B cell (primary cell): ENCODE results near the gene ATP9B. TPM values are rescaled to one million over a fixed set of nuclear protein-coding genes. Genes with fewer than 3 reads are reported as not detected.

Source experiments
- ATAC-seq: fragments of 200-7000 bp; cut with Tn5 transposase; one replicate; pipeline ENCODE4 v1.10.0; 2021; ENCODE audit warnings: low read depth, mild to moderate bottlenecking, moderate number of reproducible peaks, moderate library complexity
- CTCF ChIA-PET: fragments of 350-600 bp; sonication (Branson Sonifier 250); formaldehyde crosslinking; loops from one replicate; lab custom pipeline; 2021; ENCODE audit warnings: antibody characterized with exemption, inconsistent platforms; lab: Charles Lee
- POLR2A ChIA-PET: fragments of 350-600 bp; sonication (Branson Sonifier 250); formaldehyde crosslinking; loops from one replicate; lab custom pipeline; 2021; ENCODE audit warnings: antibody characterized with exemption; lab: Charles Lee
- DNase-seq: peaks from one replicate; pipeline ENCODE4 v3.0.0; 2013
- H2AFZ ChIP-seq: 2 replicates; pipeline ENCODE4 v1.6.1; 2012; ENCODE audit warnings: mild to moderate bottlenecking, low read depth, low read length; ENCODE audit not compliant: insufficient read depth, poor library complexity, severe bottlenecking
- H3K27ac ChIP-seq, 2 donors: 1 replicate in 1 of 2; 2 replicates in 1 of 2; pipeline ENCODE4 v1.5.1; 2012 to 2013; ENCODE audit warnings: low read length in 2 of 2, mild to moderate bottlenecking in 2 of 2, moderate library complexity in 1 of 2
- H3K27me3 ChIP-seq, 4 experiments: fragments of 200-600 bp in 1 of 4; sonication (generic) in 1 of 4; replicated peaks in 1 of 4; 1 replicate in 2 of 4; 2 replicates in 2 of 4; pipeline versions ENCODE4 v1.6.1 to v1.7.0; 2013 to 2016; ENCODE audit warnings: low read length in 3 of 4, mild to moderate bottlenecking in 2 of 4, mixed read lengths in 1 of 4, moderate library complexity in 1 of 4; ENCODE audit not compliant: insufficient read depth in 4 of 4, control insufficient read depth in 3 of 4; ENCODE audit errors: control extremely low read depth in 1 of 4
- H3K36me3 ChIP-seq, 2 experiments: replicated peaks in 1 of 2; 1 replicate in 1 of 2; 2 replicates in 1 of 2; pipeline versions ENCODE4 v1.6.1 to v1.7.1; 2013; ENCODE audit warnings: low read length in 1 of 2; ENCODE audit not compliant: insufficient read depth in 2 of 2, control insufficient read depth in 1 of 2; ENCODE audit errors: control extremely low read depth in 1 of 2, extremely low read depth in 1 of 2
- H3K4me1 ChIP-seq, 2 donors: fragments of 200-600 bp in 1 of 2; sonication (generic) in 1 of 2; 1 replicate in 1 of 2; 2 replicates in 1 of 2; pipeline versions ENCODE4 v1.5.1 to v1.6.1; 2013 to 2017; ENCODE audit warnings: low read length in 2 of 2; ENCODE audit not compliant: control insufficient read depth in 2 of 2, insufficient read depth in 2 of 2
- H3K4me2 ChIP-seq: replicated peaks from 2 replicates; pipeline ENCODE3; 2012; ENCODE audit warnings: mild to moderate bottlenecking, low read depth, low read length; ENCODE audit not compliant: poor library complexity, severe bottlenecking
- H3K4me3 ChIP-seq, 5 experiments: fragments of 200-600 bp in 1 of 5; sonication (generic) in 1 of 5; 1 replicate in 3 of 5; 2 replicates in 2 of 5; pipeline versions ENCODE4 v1.5.1 to v1.7.0; 2011 to 2016; ENCODE audit warnings: low read length in 4 of 5, mild to moderate bottlenecking in 4 of 5, low read depth in 2 of 5, control low read depth in 1 of 5, moderate library complexity in 1 of 5; ENCODE audit not compliant: insufficient read depth in 1 of 5; ENCODE audit errors: control extremely low read depth in 1 of 5, extremely low read depth in 1 of 5
- H3K79me2 ChIP-seq: fragments of 200-600 bp; sonication (generic); one replicate; pipeline ENCODE4 v1.6.0; 2016; ENCODE audit warnings: low read length; ENCODE audit not compliant: control insufficient read depth, insufficient read depth
- H3K9ac ChIP-seq: fragments of 200-600 bp; sonication (generic); 2 replicates; pipeline ENCODE4 v1.6.1; 2017; ENCODE audit warnings: mild to moderate bottlenecking, low read length, moderate library complexity
- H3K9me3 ChIP-seq, 3 donors: one replicate each; pipeline versions ENCODE4 v1.6.1 to v1.7.1; 2013; ENCODE audit warnings: low read length in 2 of 3; ENCODE audit not compliant: control insufficient read depth in 2 of 3, insufficient read depth in 1 of 3; ENCODE audit errors: control extremely low read depth in 1 of 3
- H4K20me1 ChIP-seq: 2 replicates; pipeline ENCODE4 v1.6.0; 2012; ENCODE audit warnings: mild to moderate bottlenecking, low read length; ENCODE audit not compliant: insufficient read depth, control insufficient read depth, poor library complexity, severe bottlenecking
- H3K27ac Mint-ChIP-seq: one replicate; pipeline ENCODE4 v1.8.0; 2021; ENCODE audit warnings: mixed read lengths
- H3K27me3 Mint-ChIP-seq: one replicate; pipeline ENCODE4 v1.8.0; 2021; ENCODE audit warnings: mixed read lengths
- H3K4me1 Mint-ChIP-seq: one replicate; pipeline ENCODE4 v1.8.0; 2021; ENCODE audit warnings: mixed read lengths
- H3K4me3 Mint-ChIP-seq: one replicate; pipeline ENCODE4 v1.8.0; 2021; ENCODE audit warnings: mixed read lengths
- H3K9me3 Mint-ChIP-seq: one replicate; pipeline ENCODE4 v1.8.0; 2022; ENCODE audit warnings: mixed read lengths; ENCODE audit not compliant: insufficient read depth
- EZH2 ChIP-seq: IDR thresholded peaks from 2 replicates; pipeline ENCODE4 v1.6.1; 2012; ENCODE audit warnings: borderline replicate concordance, low read depth, mild to moderate bottlenecking, moderate library complexity, low read length; ENCODE audit not compliant: insufficient read depth, poor library complexity, severe bottlenecking
- WGBS: methylation state at CpG from one replicate; pipeline ENCODE4 v1.1.5; 2013; ENCODE audit warnings: missing lambda C conversion rate; ENCODE audit not compliant: insufficient coverage; 5-methylcytosine and 5-hydroxymethylcytosine counted together
- intact Hi-C: fragments of 100-400 bp; cut with micrococcal nuclease; formaldehyde crosslinking; loops from one replicate; pipeline ENCODE4 v1.10.0; 2022
- polyA plus RNA-seq: library from polyadenylated mRNA; depleted of rRNA; stranded (reverse); fragments of >200 nt; gene quantifications from 2 replicates; pipeline ENCODE4 v1.2.3, GENCODE V29; 2012
- total RNA-seq, 2 donors: library from RNA; stranded (reverse); fragments of 120-200 nt in 1 of 2; gene quantifications; 1 replicate in 1 of 2; 2 replicates in 1 of 2; pipeline versions ENCODE4 v1.2.3 to v1.2.4, GENCODE V29; 2013 to 2022
- TF ChIP-seq, protein P1 (sequence below): fragments of 200-600 bp; IDR thresholded peaks from one replicate; pipeline ENCODE4 v1.8.0; 2022; ENCODE audit warnings: antibody characterized with exemption, mild to moderate bottlenecking

ATP9B gene
- total and polyA plus RNA-seq, 2 donors (not counting 1 experiment from before 2014, with no cell fraction given): 34.3 to 71.7 TPM

DNA sequence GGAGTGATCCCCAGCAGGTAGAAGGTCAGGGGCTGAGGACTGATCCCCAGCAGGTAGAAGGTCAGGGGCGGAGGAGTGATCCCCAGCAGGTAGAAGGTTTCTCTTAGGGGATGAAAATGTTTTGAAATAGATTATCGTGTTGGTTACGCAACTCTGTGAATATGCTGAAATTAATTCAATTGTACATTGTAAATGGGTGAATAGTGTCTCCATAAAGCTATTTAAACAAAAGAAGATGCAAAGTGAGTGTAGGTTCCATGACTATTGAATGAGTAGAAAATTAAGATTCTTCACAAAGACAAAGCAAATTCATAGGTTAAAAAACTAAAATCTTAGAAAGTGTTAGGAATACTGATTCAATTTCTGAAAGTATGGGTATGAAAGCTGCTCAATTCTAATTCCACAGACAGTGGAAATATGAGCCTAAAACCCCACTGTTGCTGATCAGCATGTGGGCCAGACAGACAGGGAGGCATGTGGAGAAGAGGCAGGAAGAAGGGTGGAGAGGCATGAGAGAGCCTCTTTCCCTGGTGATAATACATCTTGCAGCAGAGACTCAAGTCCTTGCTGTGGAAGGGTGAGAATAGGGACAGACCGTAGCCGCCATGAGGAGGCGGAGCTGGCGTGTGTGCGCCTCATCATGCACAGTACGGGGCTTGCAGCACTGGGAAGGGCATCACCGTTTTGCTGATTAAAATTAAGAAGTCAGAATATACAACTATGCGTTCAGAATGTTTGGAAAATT is 240.6 kb downstream of the ATP9B start:
- Histone ChIP-seq H3K79me2 (no peaks in the 10 kb centered on the region), H4K20me1 (no peaks in the 10 kb centered on the region), H3K27ac (no peak overlapping the region), H3K36me3 (peaks cover 2 to 28% of the 10 kb centered on the region in 2 experiments), H2AFZ (no peak overlapping the region), H3K27me3 (no peaks in the 10 kb centered on the region), H3K4me1 (no peaks in the 10 kb centered on the region), H3K4me3 (no peak overlapping the region), H3K9me3 (no peaks in the 10 kb centered on the region), H3K9ac (no peak overlapping the region), H3K4me2 (no peak overlapping the region)
- ATAC-seq (no peak), DNase-seq (no peak)
- no peak overlapping the region for H3K27ac Mint-ChIP-seq
- ChIA-PET POLR2A (no interaction called here), CTCF (no interaction called here)
- intact Hi-C loops: no loop called here
- no peaks in the 10 kb centered on the region for H3K9me3 Mint-ChIP-seq
- WGBS: 96% methylated on average over 7 of the region's 11 CpGs
- TF ChIP-seq EZH2: no peak
- TF ChIP-seq, protein P1, sequence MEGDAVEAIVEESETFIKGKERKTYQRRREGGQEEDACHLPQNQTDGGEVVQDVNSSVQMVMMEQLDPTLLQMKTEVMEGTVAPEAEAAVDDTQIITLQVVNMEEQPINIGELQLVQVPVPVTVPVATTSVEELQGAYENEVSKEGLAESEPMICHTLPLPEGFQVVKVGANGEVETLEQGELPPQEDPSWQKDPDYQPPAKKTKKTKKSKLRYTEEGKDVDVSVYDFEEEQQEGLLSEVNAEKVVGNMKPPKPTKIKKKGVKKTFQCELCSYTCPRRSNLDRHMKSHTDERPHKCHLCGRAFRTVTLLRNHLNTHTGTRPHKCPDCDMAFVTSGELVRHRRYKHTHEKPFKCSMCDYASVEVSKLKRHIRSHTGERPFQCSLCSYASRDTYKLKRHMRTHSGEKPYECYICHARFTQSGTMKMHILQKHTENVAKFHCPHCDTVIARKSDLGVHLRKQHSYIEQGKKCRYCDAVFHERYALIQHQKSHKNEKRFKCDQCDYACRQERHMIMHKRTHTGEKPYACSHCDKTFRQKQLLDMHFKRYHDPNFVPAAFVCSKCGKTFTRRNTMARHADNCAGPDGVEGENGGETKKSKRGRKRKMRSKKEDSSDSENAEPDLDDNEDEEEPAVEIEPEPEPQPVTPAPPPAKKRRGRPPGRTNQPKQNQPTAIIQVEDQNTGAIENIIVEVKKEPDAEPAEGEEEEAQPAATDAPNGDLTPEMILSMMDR: no peak
- H3K4me3 Mint-ChIP-seq: no peak overlapping the region
- no peaks in the 10 kb centered on the region for H3K27me3 Mint-ChIP-seq
- no peaks in the 10 kb centered on the region for H3K4me1 Mint-ChIP-seq

GRCh38 chr18:79314838-79315388 is 245.7 kb downstream of the ATP9B start:
- Mint-ChIP-seq H3K27ac (no peak overlapping the region), H3K27me3 (no peaks in the 10 kb centered on the region), H3K4me3 (no peak overlapping the region), H3K9me3 (peaks cover 3% of the 10 kb centered on the region), H3K4me1 (no peaks in the 10 kb centered on the region)
- ChIA-PET CTCF (no interaction called here), POLR2A (no interaction called here)
- WGBS: 91% methylated on average over 5 of the region's 12 CpGs
- no peak overlapping the region for H3K27ac ChIP-seq
- no peaks in the 10 kb centered on the region for H4K20me1 ChIP-seq
- no peak overlapping the region for H2AFZ ChIP-seq
- H3K79me2 ChIP-seq: no peaks in the 10 kb centered on the region
- H3K4me1 ChIP-seq: no peaks in the 10 kb centered on the region
- TF ChIP-seq, protein P1: no peak
- TF ChIP-seq EZH2: no peak
- H3K9me3 ChIP-seq: peaks cover 0 to 7% (median 5%) of the 10 kb centered on the region in 3 donors
- ATAC-seq: no peak
- no peaks in the 10 kb centered on the region for H3K27me3 ChIP-seq
- H3K9ac ChIP-seq: no peak overlapping the region
- H3K4me2 ChIP-seq: no peak overlapping the region
- peaks cover 0 to 15% of the 10 kb centered on the region in 2 experiments for H3K36me3 ChIP-seq
- no peak for DNase-seq
- no peak overlapping the region for H3K4me3 ChIP-seq
- intact Hi-C loops: no loop called here
